COLO829 (cell line): ENCODE measurements around the gene CPSF3.
A peak's percentile ranks its signal among the peaks of the same experiment; 100 is the strongest.

Experiments used
- DNase-seq: peaks from one replicate; pipeline ENCODE4 v3.0.0; 2012; ENCODE audit warnings: low spot score

Gene CPSF3

DNA sequence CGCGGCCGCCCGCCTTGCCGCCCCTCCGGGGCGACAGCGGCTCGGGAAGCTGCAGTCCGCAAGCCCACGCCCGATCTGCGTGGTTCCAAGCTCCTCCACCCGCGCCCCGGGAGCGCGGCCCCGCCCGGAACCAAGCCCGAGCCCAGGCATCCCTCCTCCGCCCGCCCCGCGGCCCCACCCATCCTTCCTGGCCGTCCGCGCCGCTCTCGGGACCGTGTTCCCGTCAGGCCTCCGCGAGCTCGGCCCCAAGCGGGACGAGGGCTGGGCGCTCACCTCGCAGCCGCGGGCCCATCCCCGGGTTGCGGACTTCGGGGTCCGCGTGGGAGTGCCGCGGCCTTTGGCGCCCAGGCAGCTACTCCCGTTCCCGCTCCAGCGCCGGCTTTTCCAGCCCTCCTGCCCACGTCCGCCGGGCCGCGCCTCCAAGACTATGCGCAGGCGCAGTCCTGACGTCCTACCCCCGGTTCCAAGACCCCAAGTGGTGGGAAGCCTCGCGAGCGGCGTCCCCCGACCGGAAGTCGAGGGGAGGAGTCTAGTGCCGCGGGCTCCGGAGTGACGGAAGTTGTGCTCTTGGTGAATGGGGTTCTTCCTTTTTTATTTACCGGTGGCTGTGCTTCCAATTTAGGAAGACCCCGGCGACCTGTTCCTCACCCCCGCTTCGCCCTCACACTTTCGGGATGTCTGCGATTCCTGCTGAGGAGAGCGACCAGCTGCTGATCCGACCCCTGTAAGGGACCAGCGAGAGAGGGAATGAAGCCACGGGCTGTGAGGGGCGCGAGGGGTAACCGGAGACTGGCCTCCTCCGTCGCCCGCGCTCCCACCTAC lies at the start of gene CPSF3, which contains the start of gene ITGB1BP1:
TSS of gene CPSF3 (plus strand) at position 555 of the 822 bp plus-strand sequence. CDS start at position 675, 120 bp downstream.
TSS of gene ITGB1BP1 (minus strand) at position 429 of the 822 bp plus-strand sequence. CDS start 4,831 bp downstream, outside the sequence.
- peak; percentile 100 for DNase-seq

DNA sequence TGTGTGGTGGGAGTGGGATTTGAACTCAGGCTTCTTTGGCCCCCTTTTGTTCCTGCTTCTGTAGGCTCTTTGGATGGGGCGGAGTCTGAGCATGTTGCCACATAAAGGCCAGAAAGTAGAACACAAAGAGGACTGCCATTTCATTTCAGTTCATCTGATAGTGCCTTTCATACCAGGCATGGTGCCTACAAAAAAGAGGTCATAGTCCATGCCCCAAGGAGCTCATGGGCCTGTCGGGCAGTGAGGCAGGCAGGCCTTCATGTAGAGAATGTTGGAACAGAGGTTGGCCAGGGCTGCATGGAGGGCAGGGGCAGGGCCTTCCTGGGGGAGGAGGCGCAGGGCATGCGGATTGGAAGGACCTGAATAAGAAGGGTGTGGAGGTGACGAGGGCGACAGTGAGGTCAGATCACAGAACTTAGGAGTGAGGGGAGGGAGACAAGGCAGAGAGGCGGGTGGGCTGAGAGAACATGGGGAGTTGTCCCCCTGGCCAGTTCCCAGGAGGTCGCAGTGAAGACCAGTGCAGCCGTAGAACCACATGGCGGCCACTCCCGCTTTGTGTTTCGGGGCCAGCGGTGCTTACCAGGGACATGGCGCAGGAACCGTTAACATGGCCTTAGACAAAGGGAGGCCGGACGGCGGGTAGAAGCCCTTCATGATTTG lies 49.3 kb upstream of the CPSF3 start:
- no peak for DNase-seq

DNA sequence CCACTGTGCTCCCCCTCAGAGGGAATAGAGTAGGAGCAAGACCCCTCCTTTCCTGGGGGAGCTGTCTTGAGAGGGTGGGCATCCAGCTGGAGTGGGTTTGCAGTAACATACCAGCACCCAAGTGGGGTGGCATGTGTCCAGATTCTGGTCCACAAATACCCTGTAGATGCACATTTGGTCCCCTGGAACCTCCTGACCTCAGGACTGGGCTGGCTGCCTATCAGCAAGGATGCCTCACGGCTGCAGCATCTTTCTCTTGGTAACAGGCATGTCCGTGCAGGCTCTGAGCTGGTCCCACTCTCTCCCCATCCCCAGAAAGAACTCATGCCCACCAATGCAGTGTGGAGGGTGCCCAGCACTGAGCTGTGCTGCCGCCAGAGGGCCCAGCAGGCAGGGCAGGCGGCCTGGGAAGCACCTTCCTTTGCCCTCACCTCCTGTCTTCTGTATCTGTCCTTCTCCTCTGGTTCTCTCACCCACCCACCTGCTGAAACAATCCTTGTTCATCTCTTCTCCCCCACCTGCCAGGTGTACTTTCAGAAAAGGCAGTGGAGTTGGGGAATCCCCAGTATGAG lies 47.5 kb upstream of the CPSF3 start:
- no peak for DNase-seq

DNA sequence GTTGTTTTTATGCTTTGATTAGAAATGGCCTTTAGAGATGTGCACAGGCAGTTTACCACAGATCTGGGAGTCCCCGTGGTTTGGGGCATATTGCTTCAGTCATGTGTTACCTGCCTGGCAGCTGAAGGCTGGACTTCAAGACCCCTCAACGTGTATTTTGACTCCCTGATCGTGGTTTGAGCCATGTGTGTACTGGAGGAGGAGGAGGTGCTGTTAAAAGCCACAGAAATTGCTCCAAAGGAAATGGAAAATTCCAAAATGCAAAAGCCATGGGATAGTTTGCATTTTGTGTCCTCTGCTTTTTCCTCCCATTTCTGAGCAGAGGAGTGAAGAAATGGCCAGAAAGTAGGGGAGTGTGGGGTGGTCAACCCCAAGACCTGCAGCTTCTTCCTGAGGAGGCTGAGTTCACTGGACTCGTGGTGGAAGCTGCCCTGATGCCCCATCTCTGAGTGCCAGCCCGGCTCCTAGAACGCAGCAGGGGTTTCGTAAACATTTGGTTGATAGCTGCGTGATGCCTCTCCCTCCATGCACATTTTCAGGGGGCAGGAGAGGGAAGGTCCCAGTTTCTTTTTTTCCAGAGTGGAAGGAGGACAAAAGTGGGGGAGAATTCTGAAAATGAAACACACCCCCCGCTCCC lies 45.9 kb upstream of the CPSF3 start:
- DNase-seq: no peak

DNA sequence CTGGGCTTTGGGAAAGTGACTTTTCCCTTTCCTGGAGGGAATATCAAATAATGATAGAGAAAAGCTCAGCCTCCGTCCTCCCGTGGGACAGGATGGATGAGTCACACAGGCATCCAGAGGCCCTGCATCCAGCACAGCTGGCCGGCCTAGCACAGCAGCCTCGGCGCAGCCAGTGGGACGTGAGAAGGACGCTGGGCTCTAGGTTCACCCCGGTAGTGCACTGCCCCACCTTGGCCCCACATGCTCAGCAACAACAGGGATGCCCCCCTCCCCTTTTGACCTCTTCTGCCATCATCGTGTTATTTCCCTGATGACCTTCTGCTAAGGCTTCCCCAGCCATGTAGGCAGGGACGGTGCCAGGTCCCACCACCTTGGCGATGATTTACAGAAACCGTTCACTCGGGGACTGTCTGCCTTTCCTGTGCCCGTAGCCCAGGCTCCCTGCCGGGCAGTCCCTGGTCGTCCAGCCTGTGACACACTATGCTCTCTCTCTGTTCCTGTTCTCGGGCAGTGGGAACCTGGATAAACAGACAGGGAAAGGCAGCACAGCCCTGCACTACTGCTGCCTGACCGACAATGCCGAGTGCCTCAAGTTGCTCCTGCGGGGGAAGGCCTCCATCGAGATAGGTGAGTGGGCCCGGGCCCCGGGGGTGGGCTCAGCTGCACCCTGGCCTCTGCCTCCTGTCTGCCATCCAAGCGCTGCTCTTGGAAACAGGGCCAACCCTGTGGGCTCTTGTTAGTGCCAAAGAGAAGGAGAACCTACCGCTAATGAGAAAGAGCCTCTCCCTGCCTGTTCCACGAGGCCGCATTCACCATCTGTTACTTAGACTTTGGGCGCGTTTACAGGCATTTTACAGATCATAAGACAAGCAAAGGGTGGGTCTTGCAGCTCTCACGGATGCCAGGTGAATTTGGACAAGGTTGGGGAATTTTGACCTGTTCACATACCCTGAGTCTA lies 44.7 kb upstream of the CPSF3 start:
- peak; percentile 82 for DNase-seq

DNA sequence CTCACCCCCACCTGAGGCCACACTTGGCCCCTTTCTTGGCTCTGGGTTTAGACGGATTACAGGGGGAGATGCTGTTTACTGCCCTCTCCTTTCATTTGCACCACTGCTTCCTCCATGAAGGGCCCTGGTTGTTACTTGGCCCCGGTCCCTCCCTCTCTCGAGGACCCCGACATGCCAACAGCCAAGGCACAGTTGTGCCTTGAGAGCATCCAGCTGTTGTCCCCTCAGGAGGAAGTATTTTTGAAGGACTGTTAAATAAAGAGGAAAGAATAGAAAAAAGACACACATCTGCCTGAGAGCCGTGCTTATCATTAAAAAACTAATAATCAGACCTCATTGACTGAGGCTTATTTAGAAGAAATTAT lies 44.1 kb upstream of the CPSF3 start:
- DNase-seq: no peak

DNA sequence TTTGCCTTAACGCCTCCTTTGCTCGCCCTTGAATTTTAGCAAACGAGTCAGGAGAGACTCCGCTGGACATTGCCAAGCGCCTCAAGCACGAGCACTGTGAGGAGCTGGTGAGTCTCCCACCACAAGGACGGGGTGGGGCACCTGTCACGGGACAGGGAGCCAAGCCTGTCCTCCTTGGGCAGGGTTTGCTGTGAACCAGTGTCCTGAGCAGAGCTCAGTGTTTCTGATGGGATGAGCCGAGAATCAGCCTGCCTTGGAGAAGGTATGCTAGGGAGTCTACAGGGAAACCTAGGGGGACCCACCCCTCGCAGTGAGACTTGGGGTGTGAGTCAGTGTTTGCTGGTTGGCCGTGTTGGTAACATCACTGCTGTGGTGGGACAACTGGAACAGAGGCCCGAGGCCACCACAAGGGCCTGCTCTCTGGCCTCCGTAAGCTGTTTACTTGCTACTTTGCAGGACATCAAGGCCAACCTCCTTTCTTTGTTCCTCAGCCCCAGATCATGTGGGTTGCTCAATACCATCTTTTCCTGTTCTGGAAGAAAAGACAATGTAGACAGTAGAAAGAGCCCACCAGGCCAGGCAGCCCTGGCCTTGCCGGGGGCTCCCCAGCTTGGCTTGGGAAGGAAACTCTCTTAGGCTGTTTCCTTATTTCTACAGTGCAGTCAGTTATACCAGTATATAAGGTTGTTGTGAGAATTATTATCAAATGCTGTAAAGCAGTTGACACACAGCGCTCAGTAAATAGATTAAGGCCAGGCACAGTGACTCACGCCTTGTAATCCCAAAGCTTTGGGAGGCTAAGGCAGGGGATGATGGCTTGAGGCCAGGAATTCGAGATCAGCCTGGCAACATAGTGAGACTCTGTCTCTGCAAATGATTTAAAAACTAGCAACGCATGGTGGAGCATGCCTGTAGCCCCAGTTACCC lies 42.5 kb upstream of the CPSF3 start:
- no peak for DNase-seq

DNA sequence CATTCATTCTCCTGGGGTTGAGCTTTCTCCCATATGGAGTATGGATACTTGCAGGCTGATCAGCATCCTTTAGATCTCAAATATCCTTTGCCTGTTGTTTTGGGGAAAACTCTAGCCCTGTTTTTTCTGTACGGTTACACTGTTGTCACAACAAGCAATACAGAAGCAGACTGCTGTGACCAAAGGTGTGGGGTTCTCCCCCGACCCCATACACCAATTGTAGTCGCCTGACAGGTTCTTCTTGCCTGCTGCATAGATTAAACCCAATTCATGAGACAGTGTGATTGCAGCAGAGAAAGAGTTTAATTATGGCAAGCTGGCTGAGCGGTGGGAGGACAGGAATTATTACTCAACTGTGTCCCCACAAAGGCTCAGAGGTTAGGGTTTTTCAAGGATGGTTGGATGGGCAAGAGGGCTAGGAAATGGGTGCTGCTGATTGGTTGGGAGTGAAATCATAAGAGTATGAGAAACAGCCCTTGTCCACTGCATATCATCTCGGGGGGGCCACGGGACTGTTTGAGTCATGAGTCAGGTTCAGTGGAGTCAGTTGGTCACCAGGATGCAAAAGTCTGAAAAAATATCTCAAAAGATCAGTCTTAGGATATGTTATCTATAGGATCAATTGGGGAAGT lies 40.7 kb upstream of the CPSF3 start:
- no peak for DNase-seq

DNA sequence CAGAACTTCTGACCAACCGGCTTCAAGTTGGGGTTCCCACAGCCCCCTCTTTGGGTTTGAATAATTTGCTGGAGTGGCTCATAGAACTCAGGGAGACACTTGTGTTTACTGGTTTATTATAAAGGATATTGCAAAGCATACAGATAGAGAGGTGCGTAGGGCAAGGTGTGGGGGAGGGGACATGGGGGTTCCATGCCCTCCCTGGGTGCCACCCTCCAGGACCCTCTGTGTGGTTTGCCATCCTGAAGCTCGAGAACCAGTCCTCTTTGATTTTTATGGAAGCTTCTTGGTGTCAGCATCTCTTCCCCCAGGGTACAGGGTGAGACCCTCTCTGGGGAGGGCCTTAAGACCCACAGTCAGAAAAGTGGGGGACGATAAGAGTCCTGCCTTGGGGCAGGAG lies 38.9 kb upstream of the CPSF3 start:
- DNase-seq: no peak

DNA sequence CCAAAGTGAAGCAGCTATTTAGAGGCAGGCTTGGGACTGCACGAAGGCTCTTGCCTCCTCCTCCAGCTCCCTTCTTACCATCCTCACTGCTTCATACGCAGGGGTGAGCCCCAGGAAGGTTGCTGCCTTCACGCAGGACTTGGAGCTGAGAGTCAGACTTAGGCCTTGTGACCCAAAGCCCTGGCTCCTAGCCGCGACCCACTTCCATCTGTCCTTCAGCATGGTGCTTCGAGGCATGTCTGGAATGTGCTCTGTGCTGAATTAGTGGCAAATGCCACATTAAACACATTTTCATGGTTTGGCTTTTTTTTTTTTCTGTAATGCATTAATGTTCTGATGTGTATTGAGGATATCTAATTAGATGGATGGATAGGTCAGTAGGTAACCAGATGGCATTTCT lies 37.6 kb upstream of the CPSF3 start:
- no peak for DNase-seq

DNA sequence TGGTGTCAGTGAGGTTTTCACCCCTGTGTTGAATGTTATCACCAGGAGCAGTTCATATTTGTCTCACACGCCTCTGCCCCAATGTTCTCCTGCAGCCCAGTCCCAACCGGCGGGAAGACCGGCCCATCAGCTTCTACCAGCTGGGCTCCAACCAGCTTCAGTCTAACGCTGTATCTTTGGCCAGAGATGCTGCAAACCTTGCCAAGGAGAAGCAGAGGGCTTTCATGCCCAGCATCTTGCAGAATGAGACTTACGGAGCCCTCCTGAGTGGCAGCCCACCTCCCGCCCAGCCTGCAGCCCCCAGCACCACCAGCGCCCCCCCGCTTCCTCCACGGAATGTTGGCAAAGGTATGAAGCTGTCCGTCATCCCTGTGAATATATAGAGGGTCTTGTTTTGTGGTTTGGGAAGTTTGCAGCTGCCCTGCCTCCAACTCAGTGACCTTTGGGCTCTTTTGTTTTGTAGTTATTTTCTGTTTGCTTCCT lies 35.2 kb upstream of the CPSF3 start:
- DNase-seq: no peak

DNA sequence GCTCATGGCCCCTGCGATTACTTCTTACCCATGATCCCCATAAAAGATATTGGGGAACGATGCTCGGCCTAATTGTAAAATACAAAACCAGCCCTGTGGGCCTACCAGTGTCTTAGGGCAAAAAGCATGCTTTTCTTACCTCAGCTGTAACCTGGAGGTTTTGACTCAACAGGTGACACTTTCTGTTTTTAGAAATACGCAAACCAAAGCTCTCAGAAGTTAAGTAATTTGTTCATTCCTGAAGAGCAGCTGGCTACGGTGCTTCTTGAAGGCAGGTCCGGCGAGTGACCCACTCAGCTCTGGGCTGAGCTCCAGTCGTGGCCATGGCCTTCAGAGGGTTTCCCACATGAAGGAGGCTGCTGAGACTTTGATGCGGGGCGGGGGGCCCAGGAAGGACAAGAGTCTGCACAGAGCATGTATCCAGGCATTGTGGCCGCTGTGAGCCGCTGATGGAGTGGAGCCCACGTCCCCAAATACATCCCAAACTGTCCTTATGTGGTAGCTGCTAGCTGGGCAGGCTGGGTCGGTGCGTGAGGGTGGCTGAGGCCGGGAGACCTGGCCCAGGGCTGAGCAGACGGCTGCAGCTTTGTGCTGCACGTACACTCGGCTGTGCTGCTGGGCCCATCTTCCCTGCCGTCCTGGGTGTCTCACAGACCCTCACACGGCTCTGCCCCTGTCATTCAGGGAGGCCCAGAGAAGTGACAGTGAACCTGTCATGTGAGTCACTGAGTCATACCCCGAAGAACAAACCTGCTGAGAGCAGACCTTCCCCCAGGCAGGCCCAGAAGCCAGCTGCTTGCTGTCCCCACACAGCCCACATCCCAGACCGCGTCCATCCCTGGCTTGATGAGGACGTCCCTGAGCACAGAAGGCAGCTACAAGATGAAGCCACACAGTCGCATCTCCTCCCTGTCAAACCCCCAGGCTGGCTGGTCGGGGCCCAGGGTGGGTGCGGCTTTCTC lies 34.2 kb upstream of the CPSF3 start:
- DNase-seq: no peak

DNA sequence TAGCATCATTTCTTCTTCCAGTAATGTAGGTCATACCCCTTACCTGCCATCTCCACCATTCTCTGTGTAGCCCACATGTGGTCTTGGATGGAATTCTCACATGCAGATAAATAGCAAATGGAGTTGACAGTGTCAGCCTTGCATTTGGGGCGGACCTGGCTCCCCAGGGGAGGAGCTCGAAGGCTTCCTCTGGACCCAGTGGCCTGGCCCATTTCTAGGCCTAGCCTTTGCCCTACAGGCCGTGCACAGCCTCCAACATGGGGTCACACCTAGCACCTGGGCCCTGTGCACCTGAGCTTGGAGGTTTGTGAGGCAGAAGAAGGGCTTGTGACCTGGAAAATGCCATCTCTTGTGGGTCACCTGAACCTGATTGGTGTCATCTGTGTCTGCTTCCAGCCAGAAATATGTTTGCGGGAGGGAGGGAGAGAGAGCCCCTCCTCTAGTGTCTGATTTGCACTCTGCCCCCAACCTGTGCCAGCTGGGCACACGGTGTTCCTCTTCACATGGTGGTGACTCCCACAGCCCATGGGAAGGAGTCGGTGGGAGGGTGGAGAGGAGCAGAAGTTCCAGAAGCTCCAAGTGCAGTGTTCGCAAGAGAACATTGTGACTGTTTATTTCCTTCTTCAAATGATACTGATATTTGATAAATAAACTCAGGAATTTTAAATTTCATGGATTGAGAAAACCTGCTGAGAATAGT lies 33.2 kb upstream of the CPSF3 start:
- no peak for DNase-seq

DNA sequence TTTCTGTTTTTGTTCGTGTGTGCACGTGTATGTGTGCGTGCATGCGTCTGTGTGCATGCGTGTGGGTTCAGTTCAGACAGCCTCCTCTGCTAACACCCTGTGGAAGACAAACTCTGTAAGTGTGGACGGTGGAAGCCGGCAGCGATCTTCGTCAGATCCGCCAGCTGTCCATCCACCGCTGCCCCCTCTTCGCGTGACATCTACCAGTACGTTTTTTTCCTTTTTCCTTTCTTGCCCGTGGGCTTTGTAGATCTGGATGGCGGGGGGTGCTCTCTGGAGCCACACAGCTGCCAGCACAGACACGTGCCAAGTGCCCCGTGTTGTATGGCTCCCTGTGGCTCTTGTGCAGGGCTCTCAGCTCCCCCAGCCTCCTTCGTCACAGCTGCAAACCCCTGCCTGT lies 32.5 kb upstream of the CPSF3 start:
- DNase-seq: no peak

DNA sequence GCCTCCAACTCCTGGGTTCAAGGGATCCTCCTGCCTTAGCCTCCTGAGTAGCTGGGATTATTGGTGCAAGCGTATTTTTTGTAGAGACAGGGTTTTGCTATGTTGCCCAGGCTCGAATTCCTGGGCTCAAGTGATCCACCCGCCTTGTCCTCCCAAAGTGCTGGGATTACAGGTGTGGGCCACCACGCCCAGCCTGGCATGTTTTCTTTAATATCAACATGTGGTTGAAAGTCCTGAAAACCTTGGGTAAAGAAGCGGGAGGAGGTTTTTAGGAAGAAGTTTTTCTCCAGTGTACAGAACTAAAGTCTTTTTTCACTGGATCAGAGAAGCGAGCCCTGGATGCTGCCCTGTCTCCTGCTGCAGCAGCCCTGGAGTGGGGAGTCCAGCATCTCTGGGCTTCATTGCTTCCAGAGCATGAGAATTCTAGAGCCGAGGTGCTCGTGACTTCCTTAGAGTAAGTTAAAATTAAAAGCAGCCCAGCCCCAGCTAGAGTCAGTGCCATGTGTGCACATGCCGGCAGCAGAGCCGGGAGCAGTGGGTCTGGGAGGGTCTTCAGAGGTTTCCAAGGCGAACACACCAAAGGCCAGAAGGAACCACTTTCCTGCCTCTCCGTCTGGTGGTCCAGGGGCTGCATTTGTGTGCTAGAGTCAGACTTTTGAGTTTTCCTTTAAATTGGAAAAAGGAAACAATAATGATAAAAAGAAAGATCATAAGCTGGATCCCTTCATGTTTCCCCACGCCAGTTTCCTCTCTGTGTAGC lies 31.3 kb upstream of the CPSF3 start:
- DNase-seq: no peak

DNA sequence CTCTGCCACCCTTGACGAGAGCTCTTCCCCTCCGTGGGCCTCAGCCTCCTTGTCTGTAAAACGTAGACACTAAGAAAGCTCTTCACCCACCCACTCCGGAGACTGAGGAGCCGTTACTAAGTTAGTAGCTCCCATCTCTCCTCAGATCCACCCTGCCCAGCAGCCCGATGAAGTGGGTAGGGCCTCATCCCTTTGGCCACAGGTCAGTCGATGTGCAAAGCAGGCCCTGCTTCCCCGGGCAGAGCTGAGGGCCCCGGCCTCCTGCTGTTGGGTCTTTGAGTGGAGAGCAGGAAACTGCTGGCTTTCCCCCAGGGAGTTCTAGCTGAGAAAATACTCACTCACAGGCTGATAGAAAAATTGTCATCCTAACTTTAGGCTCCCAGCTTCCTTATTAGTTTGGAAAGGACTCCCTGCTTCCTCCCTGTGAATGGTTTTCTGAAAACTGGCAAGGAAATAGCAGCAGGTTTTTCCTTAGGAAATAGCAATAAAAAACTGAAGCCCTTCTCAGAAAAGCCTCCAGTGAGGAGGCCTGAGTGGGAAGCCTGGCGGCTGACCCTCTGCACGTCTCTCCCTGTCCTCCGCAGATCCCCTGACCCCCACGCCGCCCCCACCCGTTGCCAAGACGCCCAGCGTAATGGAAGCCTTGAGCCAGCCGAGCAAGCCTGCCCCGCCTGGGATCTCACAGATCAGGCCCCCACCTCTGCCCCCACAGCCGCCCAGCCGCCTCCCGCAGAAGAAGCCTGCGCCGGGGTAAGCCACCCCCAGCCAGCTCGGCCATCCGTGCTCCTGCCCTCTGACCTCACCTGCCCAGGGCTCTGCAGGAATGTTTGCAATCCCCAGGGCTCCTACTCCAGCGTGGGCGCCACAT lies 30.3 kb upstream of the CPSF3 start:
- DNase-seq: no peak
